Uterus (tissue), 4 donors: ENCODE results near the gene RAB26. TPM values are rescaled to one million over a fixed set of nuclear protein-coding genes. Genes with fewer than 3 reads are reported as not detected.
A peak's percentile ranks its signal among the peaks of the same experiment; 100 is the strongest.

Source experiments
- DNase-seq, 2 donors: peaks; one replicate each; pipeline ENCODE4 v3.0.0-alpha.2; 2019 to 2020
- H3K27ac ChIP-seq, 2 donors: fragments of 200-600 bp; sonication (generic); 1 replicate in 1 of 2; 2 replicates in 1 of 2; pipeline ENCODE4 v1.5.1; 2016 to 2018
- H3K27me3 ChIP-seq, 2 donors: fragments of 200-600 bp; sonication (generic); one replicate each; pipeline ENCODE4 v1.5.1; 2018 to 2019; ENCODE audit warnings: control low read depth in 1 of 2
- H3K36me3 ChIP-seq, 2 donors: fragments of 200-600 bp; sonication (generic); one replicate each; pipeline ENCODE4 v1.5.1; 2019; ENCODE audit warnings: control low read depth in 1 of 2
- H3K4me1 ChIP-seq, 2 donors: fragments of 200-600 bp; sonication (generic); one replicate each; pipeline ENCODE4 v1.5.1; 2018 to 2019; ENCODE audit warnings: control low read depth in 1 of 2
- H3K4me3 ChIP-seq, 2 donors: fragments of 200-600 bp; sonication (generic); 1 replicate in 1 of 2; 2 replicates in 1 of 2; pipeline ENCODE4 v1.5.1; 2018 to 2019; ENCODE audit warnings: mild to moderate bottlenecking in 1 of 2
- H3K9me3 ChIP-seq, 2 donors: fragments of 200-600 bp; sonication (generic); one replicate each; pipeline ENCODE4 v1.5.1; 2019; ENCODE audit warnings: control low read depth in 1 of 2
- POLR2A ChIP-seq, 2 donors: fragments of 450-650 bp; IDR thresholded peaks; one replicate each; pipeline ENCODE4 v1.6.1; 2016; ENCODE audit warnings: antibody characterized with exemption in 2 of 2, mild to moderate bottlenecking in 1 of 2, moderate library complexity in 1 of 2
- intact Hi-C: fragments of 100-400 bp; cut with DNase I; formaldehyde crosslinking; loops from one replicate; pipeline ENCODE4 v1.15.1; 2023; ENCODE audit warnings: low total_unique reads
- total RNA-seq, 4 donors: library from RNA; depleted of rRNA in 3 of 4; stranded (reverse); fragments of >200 nt in 3 of 4; gene quantifications; one replicate each; pipeline versions ENCODE4 v1.1.0 to v1.2.4, GENCODE V29; 2014 to 2023
- TF ChIP-seq, protein P1 (sequence below), 4 experiments: fragments of 200-600 bp in 2 of 4; fragments of 450-650 bp in 2 of 4; sonication (generic) in 2 of 4; IDR thresholded peaks; one replicate each; pipeline ENCODE4 v1.5.1; 2016 to 2019; ENCODE audit warnings: antibody characterized with exemption in 4 of 4, mild to moderate bottlenecking in 2 of 4, moderate library complexity in 1 of 4
- donor health status: DM: yes; HTN: yes; CAD: no.

The RAB26 gene
- total RNA-seq, 4 donors from 2014 or later = 0.21 TPM; not detected in 3

DNA sequence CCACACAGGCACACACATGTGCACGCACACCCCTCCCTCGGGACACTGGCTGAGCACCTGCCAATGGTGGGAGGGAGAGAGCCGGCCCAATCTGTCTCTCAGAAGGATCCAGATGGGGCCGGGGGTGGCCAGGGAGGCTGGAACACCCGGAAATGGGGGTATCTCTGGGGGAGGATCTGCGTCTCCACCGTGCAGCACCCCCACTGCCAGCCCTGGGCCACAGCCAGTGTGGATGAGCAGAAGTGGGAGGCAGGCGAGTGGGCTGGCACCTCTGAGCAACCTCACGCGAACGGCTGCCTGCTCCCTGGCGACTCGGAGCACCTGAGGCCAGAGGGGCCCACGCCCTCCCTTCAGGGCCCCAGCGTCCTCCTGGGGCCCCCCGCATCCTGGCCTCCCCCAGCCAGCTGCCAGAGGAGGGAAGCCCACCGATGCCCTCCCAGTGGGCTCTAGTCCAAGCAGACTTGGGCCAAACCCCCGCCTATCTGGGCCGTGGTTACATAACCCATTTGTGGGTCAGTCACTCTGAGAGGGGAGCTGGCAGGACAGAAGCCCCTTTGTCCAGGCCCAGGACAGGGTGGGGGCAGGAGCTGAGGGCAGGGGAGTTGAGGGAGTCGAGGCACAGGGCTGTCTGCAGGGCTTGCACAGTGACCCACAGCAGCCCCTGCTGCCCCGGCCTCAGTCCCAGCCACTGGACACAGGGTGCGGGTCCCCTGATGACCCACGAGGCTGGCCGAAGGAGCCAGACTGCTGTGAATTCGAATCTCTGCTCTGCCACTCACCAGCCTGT lies 42.4 kb downstream of the RAB26 start:
- no peaks in the 10 kb centered on the region for H3K9me3 ChIP-seq
- DNase-seq = no peak
- no peak overlapping the region for H3K4me3 ChIP-seq
- no peak overlapping the region for H3K27ac ChIP-seq
- intact Hi-C loops = no loop called here
- no peak for TF ChIP-seq POLR2A (IDR thresholded peaks at IDR 0.05)
- TF ChIP-seq, protein P1, sequence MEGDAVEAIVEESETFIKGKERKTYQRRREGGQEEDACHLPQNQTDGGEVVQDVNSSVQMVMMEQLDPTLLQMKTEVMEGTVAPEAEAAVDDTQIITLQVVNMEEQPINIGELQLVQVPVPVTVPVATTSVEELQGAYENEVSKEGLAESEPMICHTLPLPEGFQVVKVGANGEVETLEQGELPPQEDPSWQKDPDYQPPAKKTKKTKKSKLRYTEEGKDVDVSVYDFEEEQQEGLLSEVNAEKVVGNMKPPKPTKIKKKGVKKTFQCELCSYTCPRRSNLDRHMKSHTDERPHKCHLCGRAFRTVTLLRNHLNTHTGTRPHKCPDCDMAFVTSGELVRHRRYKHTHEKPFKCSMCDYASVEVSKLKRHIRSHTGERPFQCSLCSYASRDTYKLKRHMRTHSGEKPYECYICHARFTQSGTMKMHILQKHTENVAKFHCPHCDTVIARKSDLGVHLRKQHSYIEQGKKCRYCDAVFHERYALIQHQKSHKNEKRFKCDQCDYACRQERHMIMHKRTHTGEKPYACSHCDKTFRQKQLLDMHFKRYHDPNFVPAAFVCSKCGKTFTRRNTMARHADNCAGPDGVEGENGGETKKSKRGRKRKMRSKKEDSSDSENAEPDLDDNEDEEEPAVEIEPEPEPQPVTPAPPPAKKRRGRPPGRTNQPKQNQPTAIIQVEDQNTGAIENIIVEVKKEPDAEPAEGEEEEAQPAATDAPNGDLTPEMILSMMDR (IDR thresholded peaks at IDR 0.05) = no peak
- H3K36me3 ChIP-seq = no peaks in the 10 kb centered on the region
- peaks cover 0 to 11% of the 10 kb centered on the region in 2 donors for H3K27me3 ChIP-seq
- H3K4me1 ChIP-seq = peaks cover 0 to 8% of the 10 kb centered on the region in 2 donors

DNA sequence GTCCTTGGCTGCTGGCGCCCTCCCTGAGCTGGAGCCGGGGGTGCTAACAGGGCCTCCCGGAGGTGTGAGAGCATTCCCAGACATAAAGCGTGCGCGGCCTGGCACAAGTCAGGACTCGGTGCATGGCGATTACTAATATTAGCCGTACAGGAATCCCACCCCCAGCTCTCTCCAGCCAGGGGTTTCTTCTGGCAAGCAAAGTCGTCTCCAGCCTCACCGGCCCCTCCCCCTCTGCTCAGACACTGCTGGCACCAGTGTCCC lies 43.0 kb downstream of the RAB26 start:
- intact Hi-C loops = no loop called here
- H3K27ac ChIP-seq = no peak overlapping the region
- peaks cover 0 to 13% of the 10 kb centered on the region in 2 donors for H3K27me3 ChIP-seq
- TF ChIP-seq POLR2A (IDR thresholded peaks at IDR 0.05) = no peak
- TF ChIP-seq, protein P1 (IDR thresholded peaks at IDR 0.05) = no peak
- DNase-seq = no peak
- H3K9me3 ChIP-seq = no peaks in the 10 kb centered on the region
- H3K4me1 ChIP-seq = peaks cover 0 to 11% of the 10 kb centered on the region in 2 donors
- H3K4me3 ChIP-seq = no peak overlapping the region
- no peaks in the 10 kb centered on the region for H3K36me3 ChIP-seq

DNA sequence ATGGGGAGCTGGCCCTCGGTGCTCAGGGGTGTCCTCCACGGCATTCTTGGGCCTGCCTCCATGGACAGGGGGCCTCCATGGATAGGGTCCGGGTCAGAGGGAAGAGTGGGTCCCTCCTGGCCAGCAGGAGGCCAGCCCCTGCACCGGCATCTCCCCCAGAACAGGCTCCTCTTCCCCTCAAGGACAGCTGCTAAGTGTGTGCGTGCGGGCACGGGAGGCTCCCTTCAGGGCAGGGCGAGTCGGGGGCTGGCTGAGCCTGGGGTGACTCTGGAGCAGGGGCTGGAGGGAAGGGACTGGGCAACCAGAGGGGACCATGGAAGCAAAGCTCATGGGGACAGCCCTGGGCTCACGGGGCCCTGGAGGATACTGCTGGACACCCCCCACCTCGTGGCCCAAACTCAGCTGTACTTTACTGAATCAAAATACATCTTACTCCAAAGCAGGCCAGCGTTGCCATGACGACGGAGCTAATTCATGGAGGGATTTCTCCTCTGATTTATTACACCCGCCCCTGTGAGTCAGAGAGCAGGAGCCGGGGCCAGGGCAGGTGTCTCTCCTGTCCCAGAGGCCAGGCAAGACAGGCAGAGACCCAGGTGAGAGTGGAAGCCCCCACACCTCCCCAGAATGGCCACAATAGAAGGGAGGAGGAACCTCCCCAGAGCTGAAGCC lies 45.9 kb downstream of the RAB26 start:
- Histone ChIP-seq H3K4me1 (peaks cover 0 to 11% of the 10 kb centered on the region in 2 donors), H3K4me3 (no peak overlapping the region), H3K27ac (no peak overlapping the region), H3K36me3 (no peaks in the 10 kb centered on the region), H3K9me3 (no peaks in the 10 kb centered on the region), H3K27me3 (peaks cover 6 to 13% of the 10 kb centered on the region in 2 donors)
- TF ChIP-seq, protein P1 (IDR thresholded peaks at IDR 0.05) = no peak
- TF ChIP-seq POLR2A (IDR thresholded peaks at IDR 0.05) = no peak
- DNase-seq = peak; percentile 50 to 74
- intact Hi-C loops = no loop called here

DNA sequence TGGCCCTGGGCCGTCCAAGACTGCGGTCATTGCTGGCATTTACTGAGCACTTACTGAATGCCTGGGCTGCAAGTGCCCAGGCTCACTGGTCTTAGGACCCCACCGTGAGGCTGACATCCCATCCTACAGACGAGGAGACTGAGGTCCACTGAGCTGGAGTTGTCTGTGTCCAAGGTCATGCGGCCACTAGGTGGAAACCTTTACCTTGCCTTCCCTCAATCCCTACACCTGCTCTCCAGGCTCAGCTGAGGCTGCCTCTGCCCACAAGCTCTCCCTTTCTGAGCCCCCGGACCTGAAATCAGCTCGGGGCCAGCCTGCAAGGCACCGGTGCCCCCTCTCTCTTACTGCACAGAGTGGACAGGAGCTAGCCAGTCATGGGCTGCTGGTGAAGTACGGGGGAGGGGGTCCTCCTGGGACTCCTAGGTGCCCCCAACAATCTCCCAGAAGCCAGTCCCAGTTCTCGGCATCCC lies 46.5 kb downstream of the RAB26 start:
- Histone ChIP-seq H3K27ac (no peak overlapping the region), H3K36me3 (no peaks in the 10 kb centered on the region), H3K4me1 (peaks cover 0 to 11% of the 10 kb centered on the region in 2 donors), H3K27me3 (peaks cover 6 to 13% of the 10 kb centered on the region in 2 donors), H3K4me3 (no peak overlapping the region), H3K9me3 (no peaks in the 10 kb centered on the region)
- intact Hi-C loops = no loop called here
- DNase-seq = no peak
- TF ChIP-seq, protein P1 (IDR thresholded peaks at IDR 0.05) = peak in 3 of 4 experiments; percentile 39 to 61 (median 40)
- no peak for TF ChIP-seq POLR2A (IDR thresholded peaks at IDR 0.05)
